Measurements from ENCODE around the gene ZNRF1. TPM values are rescaled to one million over a fixed set of nuclear protein-coding genes. Genes with fewer than 3 reads are reported as not detected.

The ZNRF1 gene
- polyA plus RNA-seq, 1 experiment, result 24.1 TPM

- H3K27me3 ChIP-seq (ENCODE audit: control insufficient read depth, insufficient read depth, low read length), result no peaks in the 10 kb centered on the region
- TF ChIP-seq CTCF (IDR thresholded peaks at IDR 0.05; ENCODE audit: insufficient read depth, low read depth, low read length), result no peak
- H3K36me3 ChIP-seq (ENCODE audit: control insufficient read depth, insufficient read depth, low read length), result no peaks in the 10 kb centered on the region
- no peak for DNase-seq (ENCODE audit: low read depth)
- H3K4me3 ChIP-seq (ENCODE audit: low read depth, low read length), result no peak overlapping the region
- CTCF ChIA-PET, result no interaction called here
- POLR2A ChIA-PET, result no interaction called here
These were observed 49.7 kb downstream of the ZNRF1 start for GRCh38 chr16:75048530-75048929.

GRCh38 chr16:75052481-75053202 lies 53.8 kb downstream of the ZNRF1 start:
- Histone ChIP-seq H3K36me3 (ENCODE audit: control insufficient read depth, insufficient read depth, low read length) (no peaks in the 10 kb centered on the region), H3K27me3 (ENCODE audit: control insufficient read depth, insufficient read depth, low read length) (no peaks in the 10 kb centered on the region), H3K4me3 (ENCODE audit: low read depth, low read length) (no peak overlapping the region)
- ChIA-PET POLR2A (no interaction called here), CTCF (interaction anchor here (0.6 kb wide), 1 partner anchor 55 kb away, joined by 3 read pairs; no protein-coding TSS in a partner anchor)
- DNase-seq (ENCODE audit: low read depth), result no peak
- TF ChIP-seq CTCF (IDR thresholded peaks at IDR 0.05; ENCODE audit: insufficient read depth, low read depth, low read length), result no peak

GRCh38 chr16:75053791-75054555 lies 55.1 kb downstream of the ZNRF1 start:
- ChIA-PET CTCF (no interaction called here), POLR2A (no interaction called here)
- no peak for DNase-seq (ENCODE audit: low read depth)
- Histone ChIP-seq H3K4me3 (ENCODE audit: low read depth, low read length) (no peak overlapping the region), H3K27me3 (ENCODE audit: control insufficient read depth, insufficient read depth, low read length) (no peaks in the 10 kb centered on the region), H3K36me3 (ENCODE audit: control insufficient read depth, insufficient read depth, low read length) (no peaks in the 10 kb centered on the region)
- no peak for TF ChIP-seq CTCF (IDR thresholded peaks at IDR 0.05; ENCODE audit: insufficient read depth, low read depth, low read length)

- CTCF ChIA-PET, result interaction anchor here (0.9 kb wide), 1 partner anchor 13 kb away, joined by 3 read pairs; no protein-coding TSS in a partner anchor
- POLR2A ChIA-PET, result no interaction called here
- H3K4me3 ChIP-seq (ENCODE audit: low read depth, low read length), result no peak overlapping the region
- H3K27me3 ChIP-seq (ENCODE audit: control insufficient read depth, insufficient read depth, low read length), result no peaks in the 10 kb centered on the region
- TF ChIP-seq CTCF (IDR thresholded peaks at IDR 0.05; ENCODE audit: insufficient read depth, low read depth, low read length), result no peak
- DNase-seq (ENCODE audit: low read depth), result no peak
- no peaks in the 10 kb centered on the region for H3K36me3 ChIP-seq (ENCODE audit: control insufficient read depth, insufficient read depth, low read length)
These were observed 55.7 kb downstream of the ZNRF1 start for GRCh38 chr16:75054556-75054947.

- no peaks in the 10 kb centered on the region for H3K36me3 ChIP-seq (ENCODE audit: control insufficient read depth, insufficient read depth, low read length)
- no peak overlapping the region for H3K4me3 ChIP-seq (ENCODE audit: low read depth, low read length)
- ChIA-PET POLR2A (no interaction called here), CTCF (interaction anchor here (0.6 to 1.4 kb wide), 2 partner anchors 32 to 60 kb away, joined by 3 to 4 read pairs; partner anchors contain the start of gene ZNRF1)
- H3K27me3 ChIP-seq (ENCODE audit: control insufficient read depth, insufficient read depth, low read length), result no peaks in the 10 kb centered on the region
- TF ChIP-seq CTCF (IDR thresholded peaks at IDR 0.05; ENCODE audit: insufficient read depth, low read depth, low read length), result no peak
- no peak for DNase-seq (ENCODE audit: low read depth)
These were observed 60.0 kb downstream of the ZNRF1 start for GRCh38 chr16:75058806-75059205.
